ENCODE results near the gene RFX2.

The RFX2 gene

GRCh38 chr19:6098574-6098973 is 11.7 kb downstream of the RFX2 start:
- no peak overlapping the region for H3K18ac ChIP-seq (ENCODE audit: low read length)

DNA sequence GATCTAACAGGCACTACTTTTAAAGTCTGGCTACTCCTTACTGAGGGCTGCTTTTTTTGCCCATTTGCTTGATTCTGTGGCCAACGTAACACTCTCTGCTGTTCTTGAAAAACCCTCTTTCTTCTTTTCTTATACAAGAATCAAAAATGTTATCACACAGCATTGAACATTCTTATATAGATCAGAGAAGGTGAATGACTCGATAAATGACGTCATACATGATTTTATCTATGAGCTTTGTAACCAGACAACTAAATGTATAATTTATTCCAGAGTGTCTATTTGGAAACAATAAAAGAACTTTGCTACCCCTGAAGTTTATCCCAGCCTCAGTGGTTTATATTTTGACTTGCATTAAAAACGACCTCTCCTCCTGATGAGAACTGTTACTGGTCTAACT is 12.4 kb downstream of the RFX2 start:
- Histone ChIP-seq H2BK15ac (ENCODE audit: low read length) (no peak overlapping the region), H4K91ac (ENCODE audit: low read depth, low read length, poor library complexity) (no peak overlapping the region), H3K14ac (ENCODE audit: low read length) (no peak overlapping the region), H3K27me3 (ENCODE audit: control insufficient read depth in 3 of 3, insufficient read depth in 3 of 3, low read depth in 1 of 3, low read length in 3 of 3) (peaks cover 0 to 3% (median 0%) of the 10 kb centered on the region in 3 experiments), H2AK5ac (ENCODE audit: low read depth, low read length) (no peak overlapping the region), H2BK12ac (ENCODE audit: low read length) (no peak overlapping the region), H3K4me1 (ENCODE audit: control insufficient read depth in 2 of 2, insufficient read depth in 1 of 2, low read depth in 1 of 2, low read length in 2 of 2) (peaks cover 10 to 25% of the 10 kb centered on the region in 2 donors), H3K36me3 (replicated peaks in 1 of 2; ENCODE audit: control insufficient read depth in 2 of 2, insufficient read depth in 2 of 2, low read length in 2 of 2) (no peaks in the 10 kb centered on the region), H3K4me2 (ENCODE audit: insufficient read depth, low read length, poor library complexity, severe bottlenecking) (no peak overlapping the region), H4K8ac (ENCODE audit: low read depth, low read length) (no peak overlapping the region), H3K79me1 (ENCODE audit: low read depth, low read length) (peaks cover 2% of the 10 kb centered on the region), H3K18ac (ENCODE audit: low read length) (no peak overlapping the region), H3K9ac (ENCODE audit: low read depth, low read length, poor library complexity) (no peak overlapping the region), H2AFZ (ENCODE audit: low read length) (no peak overlapping the region), H2BK120ac (ENCODE audit: low read depth, low read length) (no peak overlapping the region), H3K23ac (ENCODE audit: low read depth, low read length, poor library complexity) (no peak overlapping the region), H3K4ac (ENCODE audit: low read length) (no peak overlapping the region), H3K27ac (replicated peaks; ENCODE audit: low read length) (no peak overlapping the region), H3K9me3 (replicated peaks in 1 of 2; ENCODE audit: control insufficient read depth in 2 of 2, insufficient read depth in 1 of 2, low read depth in 1 of 2, low read length in 2 of 2) (peaks cover 0 to 7% of the 10 kb centered on the region in 2 donors), H2BK5ac (ENCODE audit: low read length) (no peak overlapping the region), H3K4me3 (ENCODE audit: low read length in 2 of 2) (no peak overlapping the region)
- DNase-seq (ENCODE audit: low spot score): no peak
- WGBS, 2 donors (ENCODE audit: extremely low coverage in 2 of 2, insufficient read length in 2 of 2, insufficient replicate concordance in 1 of 2): no CpG with 5 or more reads among the region's 4 CpGs

More at GRCh38 chr19:6098574-6098973, 11.7 kb downstream of the RFX2 start:
- peaks cover 0 to 7% of the 10 kb centered on the region in 2 donors for H3K9me3 ChIP-seq (replicated peaks in 1 of 2; ENCODE audit: control insufficient read depth in 2 of 2, insufficient read depth in 1 of 2, low read depth in 1 of 2, low read length in 2 of 2)
- H3K9ac ChIP-seq (ENCODE audit: low read depth, low read length, poor library complexity): no peak overlapping the region
- no peaks in the 10 kb centered on the region for H3K36me3 ChIP-seq (replicated peaks in 1 of 2; ENCODE audit: control insufficient read depth in 2 of 2, insufficient read depth in 2 of 2, low read length in 2 of 2)
- no peak overlapping the region for H3K27ac ChIP-seq (replicated peaks; ENCODE audit: low read length)
- no peak overlapping the region for H2AK5ac ChIP-seq (ENCODE audit: low read depth, low read length)
- H2AFZ ChIP-seq (ENCODE audit: low read length): no peak overlapping the region
- H2BK5ac ChIP-seq (ENCODE audit: low read length): no peak overlapping the region
- H3K4me2 ChIP-seq (ENCODE audit: insufficient read depth, low read length, poor library complexity, severe bottlenecking): no peak overlapping the region
- H2BK120ac ChIP-seq (ENCODE audit: low read depth, low read length): no peak overlapping the region
- H3K14ac ChIP-seq (ENCODE audit: low read length): no peak overlapping the region
- H2BK15ac ChIP-seq (ENCODE audit: low read length): no peak overlapping the region
- no peak overlapping the region for H4K8ac ChIP-seq (ENCODE audit: low read depth, low read length)
- H3K4me1 ChIP-seq (ENCODE audit: control insufficient read depth in 2 of 2, insufficient read depth in 1 of 2, low read depth in 1 of 2, low read length in 2 of 2): peaks cover 10 to 24% of the 10 kb centered on the region in 2 donors
- peaks cover 2% of the 10 kb centered on the region for H3K79me1 ChIP-seq (ENCODE audit: low read depth, low read length)
- H3K4me3 ChIP-seq (ENCODE audit: low read length in 2 of 2): no peak overlapping the region
- H3K4ac ChIP-seq (ENCODE audit: low read length): no peak overlapping the region
- no peak overlapping the region for H3K23ac ChIP-seq (ENCODE audit: low read depth, low read length, poor library complexity)
- DNase-seq (ENCODE audit: low spot score): no peak
- no peak overlapping the region for H2BK12ac ChIP-seq (ENCODE audit: low read length)
- peaks cover 0 to 2% (median 0%) of the 10 kb centered on the region in 3 experiments for H3K27me3 ChIP-seq (ENCODE audit: control insufficient read depth in 3 of 3, insufficient read depth in 3 of 3, low read depth in 1 of 3, low read length in 3 of 3)
- no CpG with 5 or more reads among the region's 5 CpGs for WGBS, 2 donors (ENCODE audit: extremely low coverage in 2 of 2, insufficient read length in 2 of 2, insufficient replicate concordance in 1 of 2)
- H4K91ac ChIP-seq (ENCODE audit: low read depth, low read length, poor library complexity): no peak overlapping the region

DNA sequence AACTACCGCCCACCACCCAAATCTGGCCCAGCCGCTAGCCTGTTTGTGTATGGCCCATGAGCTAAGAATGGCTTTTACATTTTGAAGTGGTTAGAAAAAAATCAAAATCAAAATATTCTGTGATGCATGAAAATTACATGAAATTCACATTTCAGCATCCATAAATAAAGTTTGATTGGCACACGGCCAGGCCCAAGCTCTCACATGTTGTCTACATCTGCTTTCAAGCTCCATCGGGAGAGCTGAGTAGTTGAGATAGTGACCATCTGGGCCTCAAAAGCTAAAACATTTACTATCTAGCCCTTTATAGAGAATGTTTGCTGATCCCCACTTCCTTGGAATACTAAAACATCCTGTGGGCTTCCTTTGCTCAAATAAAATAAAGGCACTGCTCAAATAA is 14.5 kb downstream of the RFX2 start:
- Histone ChIP-seq H2BK12ac (ENCODE audit: low read length) (no peak overlapping the region), H3K4ac (ENCODE audit: low read length) (no peak overlapping the region), H3K27ac (replicated peaks; ENCODE audit: low read length) (no peak overlapping the region), H2BK5ac (ENCODE audit: low read length) (no peak overlapping the region), H3K23ac (ENCODE audit: low read depth, low read length, poor library complexity) (no peak overlapping the region), H2AK5ac (ENCODE audit: low read depth, low read length) (no peak overlapping the region), H2AFZ (ENCODE audit: low read length) (no peak overlapping the region), H2BK120ac (ENCODE audit: low read depth, low read length) (no peak overlapping the region), H3K9me3 (replicated peaks in 1 of 2; ENCODE audit: control insufficient read depth in 2 of 2, insufficient read depth in 1 of 2, low read depth in 1 of 2, low read length in 2 of 2) (no peaks in the 10 kb centered on the region), H4K91ac (ENCODE audit: low read depth, low read length, poor library complexity) (no peak overlapping the region), H3K18ac (ENCODE audit: low read length) (no peak overlapping the region), H3K9ac (ENCODE audit: low read depth, low read length, poor library complexity) (no peak overlapping the region), H3K4me1 (ENCODE audit: control insufficient read depth in 2 of 2, insufficient read depth in 1 of 2, low read depth in 1 of 2, low read length in 2 of 2) (peaks cover 19 to 40% of the 10 kb centered on the region in 2 donors), H3K79me1 (ENCODE audit: low read depth, low read length) (peaks cover 2% of the 10 kb centered on the region), H3K4me3 (ENCODE audit: low read length in 2 of 2) (no peak overlapping the region), H2BK15ac (ENCODE audit: low read length) (no peak overlapping the region), H3K4me2 (ENCODE audit: insufficient read depth, low read length, poor library complexity, severe bottlenecking) (no peak overlapping the region), H3K27me3 (ENCODE audit: control insufficient read depth in 3 of 3, insufficient read depth in 3 of 3, low read depth in 1 of 3, low read length in 3 of 3) (peaks cover 0 to 10% (median 0%) of the 10 kb centered on the region in 3 experiments), H3K36me3 (replicated peaks in 1 of 2; ENCODE audit: control insufficient read depth in 2 of 2, insufficient read depth in 2 of 2, low read length in 2 of 2) (no peaks in the 10 kb centered on the region), H4K8ac (ENCODE audit: low read depth, low read length) (no peak overlapping the region), H3K14ac (ENCODE audit: low read length) (no peak overlapping the region)
- no peak for DNase-seq (ENCODE audit: low spot score)
- WGBS, 2 donors (ENCODE audit: extremely low coverage in 2 of 2, insufficient read length in 2 of 2, insufficient replicate concordance in 1 of 2): no CpG with 5 or more reads among the region's 4 CpGs

DNA sequence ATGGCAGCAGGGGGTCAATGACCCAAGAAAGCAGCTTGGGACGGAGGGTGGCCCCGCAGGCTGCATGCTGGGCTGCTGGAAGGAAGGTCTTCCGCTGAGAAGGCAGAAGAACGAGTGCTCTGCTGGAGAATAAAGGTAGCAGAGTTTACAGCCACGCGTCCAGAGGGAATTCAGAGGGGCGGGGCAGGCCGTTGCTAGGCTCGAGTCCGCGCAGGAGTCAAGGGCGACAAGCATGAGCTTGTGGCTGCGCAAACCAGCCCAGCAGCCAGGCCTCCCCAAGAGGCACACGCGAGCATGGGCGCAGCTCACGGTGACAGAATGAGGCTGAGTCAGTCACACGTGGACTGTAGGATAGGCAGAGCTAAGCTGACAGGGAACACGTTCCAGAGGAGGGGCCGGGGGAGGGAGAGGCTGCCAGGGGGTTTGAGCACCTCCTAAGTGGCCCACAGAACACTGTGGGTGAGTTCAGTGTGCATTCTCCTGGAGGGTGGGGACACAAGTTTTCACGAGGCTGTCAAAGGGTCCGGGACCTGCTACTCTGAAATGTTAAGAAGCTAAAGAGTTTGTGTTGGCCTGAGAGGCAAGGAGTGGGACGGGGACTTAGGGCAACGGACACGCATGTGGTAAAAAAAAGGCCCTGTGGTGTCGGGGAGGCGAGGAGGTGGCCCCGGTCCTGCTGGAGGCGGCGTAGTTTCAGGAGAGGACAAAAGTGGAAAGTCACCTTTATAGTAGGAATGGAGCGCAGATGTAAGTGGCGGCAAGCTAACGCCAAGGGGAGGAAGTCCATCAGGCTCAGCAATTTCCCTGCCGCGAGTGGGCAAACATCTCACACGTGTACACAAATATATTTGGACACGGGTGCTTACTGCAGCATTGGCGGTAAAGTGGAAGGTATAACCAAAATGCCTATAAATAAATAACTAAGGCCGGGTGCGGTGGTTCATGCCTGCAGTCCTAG is 17.7 kb downstream of the RFX2 start:
- peak; percentile 27 for DNase-seq (ENCODE audit: low spot score)
- no peak overlapping the region for H2BK15ac ChIP-seq (ENCODE audit: low read length)
- WGBS, 2 donors (ENCODE audit: extremely low coverage in 2 of 2, insufficient read length in 2 of 2, insufficient replicate concordance in 1 of 2): no CpG with 5 or more reads among the region's 40 CpGs
- H3K14ac ChIP-seq (ENCODE audit: low read length): no peak overlapping the region
- no peaks in the 10 kb centered on the region for H3K36me3 ChIP-seq (replicated peaks in 1 of 2; ENCODE audit: control insufficient read depth in 2 of 2, insufficient read depth in 2 of 2, low read length in 2 of 2)
- H2AFZ ChIP-seq (ENCODE audit: low read length): peak overlapping the region; percentile 67
- H4K91ac ChIP-seq (ENCODE audit: low read depth, low read length, poor library complexity): no peak overlapping the region
- H2AK5ac ChIP-seq (ENCODE audit: low read depth, low read length): no peak overlapping the region
- H3K4me1 ChIP-seq (ENCODE audit: control insufficient read depth in 2 of 2, insufficient read depth in 1 of 2, low read depth in 1 of 2, low read length in 2 of 2): peaks cover 12 to 32% of the 10 kb centered on the region in 2 donors
- peak overlapping the region in 1 of 2 donors; percentile 38 for H3K4me3 ChIP-seq (ENCODE audit: low read length in 2 of 2)
- H3K9me3 ChIP-seq (replicated peaks in 1 of 2; ENCODE audit: control insufficient read depth in 2 of 2, insufficient read depth in 1 of 2, low read depth in 1 of 2, low read length in 2 of 2): no peaks in the 10 kb centered on the region
- H4K8ac ChIP-seq (ENCODE audit: low read depth, low read length): no peak overlapping the region
- H2BK120ac ChIP-seq (ENCODE audit: low read depth, low read length): no peak overlapping the region
- H3K9ac ChIP-seq (ENCODE audit: low read depth, low read length, poor library complexity): no peak overlapping the region
- peak overlapping the region; percentile 56 for H3K23ac ChIP-seq (ENCODE audit: low read depth, low read length, poor library complexity)
- H3K4ac ChIP-seq (ENCODE audit: low read length): no peak overlapping the region
- H3K79me1 ChIP-seq (ENCODE audit: low read depth, low read length): peaks cover 2% of the 10 kb centered on the region
- H3K27me3 ChIP-seq (ENCODE audit: control insufficient read depth in 3 of 3, insufficient read depth in 3 of 3, low read depth in 1 of 3, low read length in 3 of 3): peaks cover 0 to 10% (median 0%) of the 10 kb centered on the region in 3 experiments
- peak overlapping the region; percentile 22 for H3K18ac ChIP-seq (ENCODE audit: low read length)
- H3K27ac ChIP-seq (replicated peaks; ENCODE audit: low read length): no peak overlapping the region
- H2BK5ac ChIP-seq (ENCODE audit: low read length): no peak overlapping the region
- no peak overlapping the region for H3K4me2 ChIP-seq (ENCODE audit: insufficient read depth, low read length, poor library complexity, severe bottlenecking)
- no peak overlapping the region for H2BK12ac ChIP-seq (ENCODE audit: low read length)
